CD14-positive monocyte (primary cell): ENCODE measurements around the gene CBLB. TPM values are rescaled to one million over a fixed set of nuclear protein-coding genes. Genes with fewer than 3 reads are reported as not detected.

Source experiments
- DNase-seq, 3 donors: peaks; one replicate each; pipeline ENCODE4 v3.0.0-alpha.2; 2011 to 2022
- H2AFZ ChIP-seq: 2 replicates; pipeline ENCODE4 v1.6.0; 2012; ENCODE audit warnings: mild to moderate bottlenecking, low read depth, low read length, inconsistent platforms; ENCODE audit not compliant: insufficient read depth, poor library complexity, severe bottlenecking
- H3K27ac ChIP-seq, 2 donors: 1 replicate in 1 of 2; 2 replicates in 1 of 2; pipeline ENCODE4 v1.5.1; 2012 to 2013; ENCODE audit warnings: low read length in 2 of 2, control low read depth in 1 of 2, inconsistent platforms in 1 of 2, low read depth in 1 of 2, mild to moderate bottlenecking in 1 of 2
- H3K27me3 ChIP-seq, 2 donors: one replicate each; pipeline versions ENCODE4 v1.6.0 to v1.6.1; 2011 to 2013; ENCODE audit warnings: low read length in 2 of 2; ENCODE audit not compliant: control insufficient read depth in 2 of 2, insufficient read depth in 2 of 2
- H3K36me3 ChIP-seq, 2 donors: replicated peaks in 1 of 2; 1 replicate in 1 of 2; 2 replicates in 1 of 2; pipeline versions ENCODE4 v1.5.1 to v1.6.1; 2012 to 2013; ENCODE audit warnings: low read length in 2 of 2, control low read depth in 1 of 2, inconsistent platforms in 1 of 2, mild to moderate bottlenecking in 1 of 2; ENCODE audit not compliant: insufficient read depth in 2 of 2, control insufficient read depth in 1 of 2
- H3K4me1 ChIP-seq, 2 donors: 1 replicate in 1 of 2; 2 replicates in 1 of 2; pipeline versions ENCODE4 v1.5.1 to v1.6.1; 2012 to 2013; ENCODE audit warnings: low read length in 2 of 2, control low read depth in 1 of 2, inconsistent platforms in 1 of 2, mild to moderate bottlenecking in 1 of 2, moderate library complexity in 1 of 2; ENCODE audit not compliant: insufficient read depth in 2 of 2, control insufficient read depth in 1 of 2
- H3K4me2 ChIP-seq: replicated peaks from 2 replicates; pipeline ENCODE3; 2012; ENCODE audit warnings: low read length, moderate library complexity, mild to moderate bottlenecking; ENCODE audit not compliant: poor library complexity, severe bottlenecking; ENCODE audit errors: extremely low read depth
- H3K4me3 ChIP-seq, 3 experiments: fragments of 200-600 bp in 1 of 3; sonication (generic) in 1 of 3; replicated peaks in 1 of 3; 1 replicate in 2 of 3; 2 replicates in 1 of 3; pipeline ENCODE4 v1.5.1; 2011 to 2013; ENCODE audit warnings: low read length in 3 of 3, mild to moderate bottlenecking in 3 of 3, control low read depth in 2 of 3, low read depth in 2 of 3, inconsistent platforms in 1 of 3, moderate library complexity in 1 of 3
- H3K79me2 ChIP-seq: 2 replicates; pipeline ENCODE4 v1.6.0; 2012; ENCODE audit warnings: mild to moderate bottlenecking, control low read depth, inconsistent platforms, low read length, moderate library complexity; ENCODE audit not compliant: insufficient read depth
- H3K9ac ChIP-seq: 2 replicates; pipeline ENCODE4 v1.6.0; 2017; ENCODE audit warnings: low read length, mild to moderate bottlenecking; ENCODE audit not compliant: insufficient read depth, poor library complexity, severe bottlenecking
- H3K9me3 ChIP-seq, 2 donors: replicated peaks in 1 of 2; 1 replicate in 1 of 2; 2 replicates in 1 of 2; pipeline versions ENCODE4 v1.5.1 to v1.6.1; 2012 to 2013; ENCODE audit warnings: low read length in 2 of 2, control low read depth in 1 of 2; ENCODE audit not compliant: control insufficient read depth in 1 of 2, insufficient read depth in 1 of 2
- H4K20me1 ChIP-seq: 2 replicates; pipeline ENCODE4 v1.6.0; 2012; ENCODE audit warnings: mild to moderate bottlenecking, low read length, control low read depth, moderate library complexity; ENCODE audit not compliant: insufficient read depth
- H3K27ac Mint-ChIP-seq, 7 donors: one replicate each; pipeline ENCODE4 v1.8.0; 2020; ENCODE audit warnings: mild to moderate bottlenecking in 7 of 7, mixed read lengths in 7 of 7, moderate library complexity in 6 of 7, inconsistent platforms in 2 of 7
- H3K27me3 Mint-ChIP-seq, 3 donors: one replicate each; pipeline ENCODE4 v1.8.0; 2021 to 2022; ENCODE audit warnings: low read depth in 3 of 3, mild to moderate bottlenecking in 3 of 3, mixed read lengths in 3 of 3, moderate library complexity in 3 of 3, inconsistent platforms in 1 of 3
- H3K36me3 Mint-ChIP-seq, 2 donors: one replicate each; pipeline ENCODE4 v1.8.0; 2020; ENCODE audit warnings: mixed read lengths in 2 of 2, inconsistent platforms in 1 of 2, mild to moderate bottlenecking in 1 of 2
- H3K4me1 Mint-ChIP-seq: one replicate; pipeline ENCODE4 v1.8.0; 2020; ENCODE audit warnings: mild to moderate bottlenecking, mixed read lengths
- H3K4me3 Mint-ChIP-seq, 2 donors: one replicate each; pipeline ENCODE4 v1.8.0; 2020; ENCODE audit warnings: mild to moderate bottlenecking in 2 of 2, mixed read lengths in 2 of 2, moderate library complexity in 1 of 2
- H3K9me3 Mint-ChIP-seq, 7 donors: one replicate each; pipeline ENCODE4 v1.8.0; 2020 to 2022; ENCODE audit warnings: mixed read lengths in 7 of 7, mild to moderate bottlenecking in 6 of 7, moderate library complexity in 6 of 7, inconsistent platforms in 2 of 7
- whole genome bisulfite sequencing: methylation state at CpG from one replicate; pipeline ENCODE4 v1.1.5; 2013; ENCODE audit warnings: missing lambda C conversion rate; ENCODE audit not compliant: insufficient coverage; 5-methylcytosine and 5-hydroxymethylcytosine counted together
- intact Hi-C, 2 donors: fragments of 100-400 bp; cut with micrococcal nuclease; formaldehyde crosslinking; loops; one replicate each; pipeline versions ENCODE4 v1.15.0 to v1.15.1; 2023
- polyA plus RNA-seq, 3 donors: library from polyadenylated mRNA; depleted of rRNA in 1 of 3; unstranded in 2 of 3; stranded (reverse) in 1 of 3; fragments of 300-500 nt in 2 of 3; fragments of >200 nt in 1 of 3; fragmentation: Illumina TruSeq in 2 of 3; gene quantifications; 1 replicate in 2 of 3; 2 replicates in 1 of 3; pipeline ENCODE4 v1.2.3, GENCODE V29; 2012 to 2021
- TF ChIP-seq, protein P1 (sequence below): fragments of 200-600 bp; IDR thresholded peaks from one replicate; pipeline ENCODE4 v1.8.0; 2022; ENCODE audit warnings: antibody characterized with exemption, mild to moderate bottlenecking

The CBLB gene
- polyA plus RNA-seq, 3 donors = 1.6 to 8.1 (median 3.6) TPM

DNA sequence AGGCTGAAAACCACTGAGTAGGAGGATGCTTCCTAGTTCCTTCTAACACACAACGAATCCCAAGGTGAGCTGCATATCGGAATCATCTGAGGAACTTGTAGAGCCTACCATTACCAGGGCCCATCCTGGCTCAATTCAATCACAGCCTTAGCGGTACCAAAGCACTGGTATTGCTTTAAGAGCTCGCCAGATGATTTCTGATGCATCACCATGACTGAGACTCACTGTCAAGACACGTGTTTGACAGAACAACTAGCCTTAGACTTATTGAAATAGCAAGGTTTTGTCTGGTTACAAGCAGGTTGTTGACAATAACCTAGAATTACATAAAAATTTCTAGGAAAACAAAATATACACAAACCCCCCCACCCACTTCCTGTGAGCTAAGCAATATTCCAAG is 68.5 kb downstream of the CBLB start:
- 96% methylated on average over 4 of the region's 5 CpGs for WGBS
- H3K9me3 Mint-ChIP-seq = peaks cover 0 to 3% (median 0%) of the 10 kb centered on the region in 7 donors
- Histone ChIP-seq H2AFZ (no peak overlapping the region), H3K4me3 (no peak overlapping the region), H3K27me3 (no peaks in the 10 kb centered on the region), H3K4me1 (peaks cover 3 to 7% of the 10 kb centered on the region in 2 donors), H3K79me2 (no peaks in the 10 kb centered on the region), H4K20me1 (no peaks in the 10 kb centered on the region), H3K9ac (no peak overlapping the region), H3K27ac (no peak overlapping the region), H3K4me2 (no peak overlapping the region), H3K9me3 (no peaks in the 10 kb centered on the region), H3K36me3 (no peaks in the 10 kb centered on the region)
- H3K36me3 Mint-ChIP-seq = peaks cover 0 to 4% of the 10 kb centered on the region in 2 donors
- H3K27ac Mint-ChIP-seq = no peak overlapping the region
- intact Hi-C loops = no loop called here
- peaks cover 10% of the 10 kb centered on the region for H3K4me1 Mint-ChIP-seq
- H3K27me3 Mint-ChIP-seq = no peaks in the 10 kb centered on the region
- no peak for DNase-seq
- TF ChIP-seq, protein P1, sequence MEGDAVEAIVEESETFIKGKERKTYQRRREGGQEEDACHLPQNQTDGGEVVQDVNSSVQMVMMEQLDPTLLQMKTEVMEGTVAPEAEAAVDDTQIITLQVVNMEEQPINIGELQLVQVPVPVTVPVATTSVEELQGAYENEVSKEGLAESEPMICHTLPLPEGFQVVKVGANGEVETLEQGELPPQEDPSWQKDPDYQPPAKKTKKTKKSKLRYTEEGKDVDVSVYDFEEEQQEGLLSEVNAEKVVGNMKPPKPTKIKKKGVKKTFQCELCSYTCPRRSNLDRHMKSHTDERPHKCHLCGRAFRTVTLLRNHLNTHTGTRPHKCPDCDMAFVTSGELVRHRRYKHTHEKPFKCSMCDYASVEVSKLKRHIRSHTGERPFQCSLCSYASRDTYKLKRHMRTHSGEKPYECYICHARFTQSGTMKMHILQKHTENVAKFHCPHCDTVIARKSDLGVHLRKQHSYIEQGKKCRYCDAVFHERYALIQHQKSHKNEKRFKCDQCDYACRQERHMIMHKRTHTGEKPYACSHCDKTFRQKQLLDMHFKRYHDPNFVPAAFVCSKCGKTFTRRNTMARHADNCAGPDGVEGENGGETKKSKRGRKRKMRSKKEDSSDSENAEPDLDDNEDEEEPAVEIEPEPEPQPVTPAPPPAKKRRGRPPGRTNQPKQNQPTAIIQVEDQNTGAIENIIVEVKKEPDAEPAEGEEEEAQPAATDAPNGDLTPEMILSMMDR = no peak
- H3K4me3 Mint-ChIP-seq = no peak overlapping the region

DNA sequence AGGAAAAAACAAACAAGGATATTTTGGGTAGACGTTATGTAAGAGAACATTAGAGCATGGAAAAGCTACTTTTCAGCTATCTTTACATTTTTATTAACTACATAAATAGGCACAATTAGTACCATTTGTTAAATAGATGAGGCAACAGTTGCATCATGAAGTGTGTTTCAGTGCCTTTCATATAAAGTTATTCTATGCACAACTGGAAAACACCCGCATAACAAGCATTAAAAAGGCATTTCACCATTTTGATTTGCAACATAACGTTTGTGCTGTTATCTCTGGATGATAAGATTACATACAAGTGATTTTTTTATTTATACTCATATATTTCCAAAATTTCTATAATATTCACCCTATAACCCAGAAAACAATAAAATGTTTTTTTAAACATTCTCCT is 69.5 kb downstream of the CBLB start:
- H3K27me3 Mint-ChIP-seq = no peaks in the 10 kb centered on the region
- intact Hi-C loops = no loop called here
- H3K4me3 Mint-ChIP-seq = no peak overlapping the region

More for the DNA sequence above, 69.5 kb downstream of the CBLB start:
- TF ChIP-seq, protein P1 = no peak
- H3K9me3 ChIP-seq = no peaks in the 10 kb centered on the region
- no peak overlapping the region for H3K27ac Mint-ChIP-seq
- no CpG with 5 or more reads among the region's 3 CpGs for WGBS
- H3K36me3 ChIP-seq = no peaks in the 10 kb centered on the region
- H3K4me3 ChIP-seq = no peak overlapping the region
- no peak for DNase-seq
- H4K20me1 ChIP-seq = no peaks in the 10 kb centered on the region
- no peaks in the 10 kb centered on the region for H3K27me3 ChIP-seq
- no peak overlapping the region for H3K27ac ChIP-seq
- no peaks in the 10 kb centered on the region for H3K36me3 Mint-ChIP-seq
- H3K9me3 Mint-ChIP-seq = peaks cover 0 to 3% (median 0%) of the 10 kb centered on the region in 7 donors
- no peak overlapping the region for H3K9ac ChIP-seq
- no peaks in the 10 kb centered on the region for H3K79me2 ChIP-seq
- H3K4me2 ChIP-seq = no peak overlapping the region
- H3K4me1 Mint-ChIP-seq = peaks cover 10% of the 10 kb centered on the region
- no peak overlapping the region for H2AFZ ChIP-seq
- H3K4me1 ChIP-seq = peaks cover 3 to 7% of the 10 kb centered on the region in 2 donors
